ENCODE measurements around the gene DPH1. TPM values are rescaled to one million over a fixed set of nuclear protein-coding genes. Genes with fewer than 3 reads are reported as not detected.

DPH1 gene
- total and polyA plus RNA-seq, 2 donors (not counting 1 experiment from before 2014, with no cell fraction given): 23.1 to 28.5 TPM

DNA sequence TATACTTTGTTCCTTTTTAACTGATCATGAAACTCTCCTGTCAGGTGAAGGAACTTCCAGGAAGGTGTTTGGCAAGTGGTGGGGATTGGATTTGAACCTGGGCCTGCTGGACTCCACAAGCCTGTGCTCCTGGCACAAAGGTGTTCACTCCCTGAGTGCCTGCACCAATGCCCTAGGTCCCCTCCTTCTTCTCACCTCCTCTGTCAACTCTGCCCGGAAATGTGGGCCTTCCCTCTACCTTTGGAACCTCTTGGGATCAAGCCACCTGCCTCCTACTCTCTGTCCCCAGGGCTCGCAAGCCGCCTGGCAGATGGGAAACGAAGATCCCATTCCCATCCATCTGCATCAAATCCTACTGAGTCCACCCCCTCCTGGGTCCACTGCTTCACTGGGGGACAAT lies 44.9 kb upstream of the DPH1 start:
- Histone ChIP-seq H3K79me2 (ENCODE audit: control insufficient read depth, insufficient read depth, low read length) (no peaks in the 10 kb centered on the region), H3K4me3 (replicated peaks in 1 of 4; ENCODE audit: control extremely low read depth in 1 of 4, insufficient read depth in 1 of 4, low read depth in 3 of 4, low read length in 4 of 4) (no peak overlapping the region), H3K27ac (ENCODE audit: insufficient read depth, low read length) (no peak overlapping the region), H3K9me3 (ENCODE audit: control insufficient read depth, insufficient read depth, low read depth, low read length) (no peaks in the 10 kb centered on the region), H3K27me3 (ENCODE audit: control insufficient read depth, insufficient read depth, low read length) (no peaks in the 10 kb centered on the region), H3K9ac (ENCODE audit: insufficient read depth, low read length) (no peak overlapping the region), H2AFZ (ENCODE audit: low read length) (no peak overlapping the region), H4K20me1 (ENCODE audit: control insufficient read depth, extremely low read depth, insufficient read depth, low read length) (no peaks in the 10 kb centered on the region), H3K36me3 (ENCODE audit: control insufficient read depth, insufficient read depth, low read length) (no peaks in the 10 kb centered on the region), H3K4me2 (ENCODE audit: extremely low read depth, insufficient read depth, low read length) (no peak overlapping the region), H3K4me1 (ENCODE audit: control insufficient read depth, extremely low read depth, insufficient read depth, low read length) (peaks cover 7% of the 10 kb centered on the region)
- DNase-seq (ENCODE audit: low read depth in 2 of 2): no peak
- TF ChIP-seq, protein P1, sequence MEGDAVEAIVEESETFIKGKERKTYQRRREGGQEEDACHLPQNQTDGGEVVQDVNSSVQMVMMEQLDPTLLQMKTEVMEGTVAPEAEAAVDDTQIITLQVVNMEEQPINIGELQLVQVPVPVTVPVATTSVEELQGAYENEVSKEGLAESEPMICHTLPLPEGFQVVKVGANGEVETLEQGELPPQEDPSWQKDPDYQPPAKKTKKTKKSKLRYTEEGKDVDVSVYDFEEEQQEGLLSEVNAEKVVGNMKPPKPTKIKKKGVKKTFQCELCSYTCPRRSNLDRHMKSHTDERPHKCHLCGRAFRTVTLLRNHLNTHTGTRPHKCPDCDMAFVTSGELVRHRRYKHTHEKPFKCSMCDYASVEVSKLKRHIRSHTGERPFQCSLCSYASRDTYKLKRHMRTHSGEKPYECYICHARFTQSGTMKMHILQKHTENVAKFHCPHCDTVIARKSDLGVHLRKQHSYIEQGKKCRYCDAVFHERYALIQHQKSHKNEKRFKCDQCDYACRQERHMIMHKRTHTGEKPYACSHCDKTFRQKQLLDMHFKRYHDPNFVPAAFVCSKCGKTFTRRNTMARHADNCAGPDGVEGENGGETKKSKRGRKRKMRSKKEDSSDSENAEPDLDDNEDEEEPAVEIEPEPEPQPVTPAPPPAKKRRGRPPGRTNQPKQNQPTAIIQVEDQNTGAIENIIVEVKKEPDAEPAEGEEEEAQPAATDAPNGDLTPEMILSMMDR (conservative IDR thresholded peaks at IDR 0.05 in 1 of 2, IDR thresholded peaks at IDR 0.05 in 1 of 2; ENCODE audit: low read depth in 1 of 2, low read length in 2 of 2): no peak
- TF ChIP-seq EZH2 (IDR thresholded peaks at IDR 0.05; ENCODE audit: low read length, missing control alignments): no peak

DNA sequence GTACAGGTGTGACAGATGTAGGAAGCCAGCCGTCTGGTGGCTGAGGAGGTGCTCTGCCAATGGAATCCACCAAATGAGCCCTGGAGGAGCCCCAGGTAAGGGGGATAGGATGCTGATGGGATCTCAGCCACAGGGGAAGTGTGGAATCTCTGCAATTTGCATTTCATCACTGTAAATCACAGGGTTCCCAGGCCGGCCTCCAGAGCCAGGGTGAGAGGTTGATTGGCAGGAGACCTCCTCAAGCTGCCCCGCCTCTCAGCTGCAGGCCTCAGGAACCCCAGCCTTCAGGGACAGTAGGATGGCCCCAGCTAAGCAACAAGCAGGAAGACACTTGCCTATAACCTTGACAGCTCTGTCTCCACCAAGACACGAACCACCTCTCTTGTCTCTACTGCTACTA lies 44.3 kb upstream of the DPH1 start:
- Histone ChIP-seq H4K20me1 (ENCODE audit: control insufficient read depth, extremely low read depth, insufficient read depth, low read length) (no peaks in the 10 kb centered on the region), H3K4me1 (ENCODE audit: control insufficient read depth, extremely low read depth, insufficient read depth, low read length) (peaks cover 7% of the 10 kb centered on the region), H3K79me2 (ENCODE audit: control insufficient read depth, insufficient read depth, low read length) (no peaks in the 10 kb centered on the region), H3K4me3 (replicated peaks in 1 of 4; ENCODE audit: control extremely low read depth in 1 of 4, insufficient read depth in 1 of 4, low read depth in 3 of 4, low read length in 4 of 4) (no peak overlapping the region), H2AFZ (ENCODE audit: low read length) (no peak overlapping the region), H3K4me2 (ENCODE audit: extremely low read depth, insufficient read depth, low read length) (no peak overlapping the region), H3K27ac (ENCODE audit: insufficient read depth, low read length) (no peak overlapping the region), H3K36me3 (ENCODE audit: control insufficient read depth, insufficient read depth, low read length) (no peaks in the 10 kb centered on the region), H3K9me3 (ENCODE audit: control insufficient read depth, insufficient read depth, low read depth, low read length) (no peaks in the 10 kb centered on the region), H3K9ac (ENCODE audit: insufficient read depth, low read length) (no peak overlapping the region), H3K27me3 (ENCODE audit: control insufficient read depth, insufficient read depth, low read length) (no peaks in the 10 kb centered on the region)
- TF ChIP-seq, protein P1 (conservative IDR thresholded peaks at IDR 0.05 in 1 of 2, IDR thresholded peaks at IDR 0.05 in 1 of 2; ENCODE audit: low read depth in 1 of 2, low read length in 2 of 2): no peak
- no peak for TF ChIP-seq EZH2 (IDR thresholded peaks at IDR 0.05; ENCODE audit: low read length, missing control alignments)
- DNase-seq (ENCODE audit: low read depth in 2 of 2): no peak

DNA sequence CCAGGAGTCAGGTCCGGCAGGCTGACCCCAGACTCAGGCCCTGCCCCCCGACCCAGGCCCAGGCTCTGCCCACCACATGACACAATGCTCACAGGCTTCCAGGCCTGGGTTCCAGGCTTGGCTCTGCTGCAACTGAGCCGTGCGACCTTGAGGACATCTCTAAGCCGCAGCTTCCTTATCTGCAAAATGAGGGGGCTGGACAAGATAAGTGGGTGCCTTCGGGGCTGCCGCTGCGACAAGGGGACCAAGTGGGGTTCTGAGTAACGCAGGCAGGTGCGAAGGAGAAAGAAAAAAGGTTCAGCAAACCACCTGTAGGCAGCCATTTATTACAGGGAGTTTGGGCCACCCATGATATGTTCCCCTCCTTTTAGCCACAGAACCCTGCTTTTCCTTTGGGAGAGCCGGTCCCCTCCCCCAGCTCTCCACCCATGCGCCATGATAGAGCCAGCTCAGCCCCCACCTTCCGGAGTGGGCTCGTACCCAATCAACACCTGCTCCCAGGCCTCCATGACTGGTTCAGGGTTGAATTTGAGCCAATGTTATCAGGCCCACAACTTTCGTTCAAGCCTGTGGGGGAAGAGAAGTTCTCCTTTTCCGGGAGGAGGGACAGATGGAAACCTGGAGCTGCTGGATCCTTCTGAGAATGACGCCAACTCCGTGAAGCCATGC lies 43.0 kb upstream of the DPH1 start:
- no peaks in the 10 kb centered on the region for H3K79me2 ChIP-seq (ENCODE audit: control insufficient read depth, insufficient read depth, low read length)
- H3K9me3 ChIP-seq (ENCODE audit: control insufficient read depth, insufficient read depth, low read depth, low read length): no peaks in the 10 kb centered on the region
- H3K27ac ChIP-seq (ENCODE audit: insufficient read depth, low read length): no peak overlapping the region
- no peaks in the 10 kb centered on the region for H3K36me3 ChIP-seq (ENCODE audit: control insufficient read depth, insufficient read depth, low read length)
- no peak overlapping the region for H2AFZ ChIP-seq (ENCODE audit: low read length)
- H3K4me3 ChIP-seq (replicated peaks in 1 of 4; ENCODE audit: control extremely low read depth in 1 of 4, insufficient read depth in 1 of 4, low read depth in 3 of 4, low read length in 4 of 4): no peak overlapping the region
- no peak overlapping the region for H3K4me2 ChIP-seq (ENCODE audit: extremely low read depth, insufficient read depth, low read length)
- no peaks in the 10 kb centered on the region for H4K20me1 ChIP-seq (ENCODE audit: control insufficient read depth, extremely low read depth, insufficient read depth, low read length)
- no peaks in the 10 kb centered on the region for H3K27me3 ChIP-seq (ENCODE audit: control insufficient read depth, insufficient read depth, low read length)
- TF ChIP-seq, protein P1 (conservative IDR thresholded peaks at IDR 0.05 in 1 of 2, IDR thresholded peaks at IDR 0.05 in 1 of 2; ENCODE audit: low read depth in 1 of 2, low read length in 2 of 2): no peak
- no peak for TF ChIP-seq EZH2 (IDR thresholded peaks at IDR 0.05; ENCODE audit: low read length, missing control alignments)
- H3K9ac ChIP-seq (ENCODE audit: insufficient read depth, low read length): no peak overlapping the region
- DNase-seq (ENCODE audit: low read depth in 2 of 2): no peak
- peaks cover 7% of the 10 kb centered on the region for H3K4me1 ChIP-seq (ENCODE audit: control insufficient read depth, extremely low read depth, insufficient read depth, low read length)

All from fibroblast of lung (primary cell).